Neuron (in vitro differentiated cells): Measurements from ENCODE around the gene MEAF6.
A peak's percentile ranks its signal among the peaks of the same experiment; 100 is the strongest.

Experiments used
- H2AFZ ChIP-seq: one replicate; pipeline ENCODE4 v1.6.1; 2013; ENCODE audit warnings: low read depth, mild to moderate bottlenecking, inconsistent platforms, low read length, moderate library complexity
- H3K27me3 ChIP-seq: one replicate; pipeline ENCODE4 v1.6.1; 2013; ENCODE audit warnings: low read length; ENCODE audit not compliant: insufficient read depth
- H3K36me3 ChIP-seq: one replicate; pipeline ENCODE4 v1.6.1; 2013; ENCODE audit warnings: low read length; ENCODE audit not compliant: insufficient read depth
- H3K4me1 ChIP-seq: one replicate; pipeline ENCODE4 v1.6.1; 2013; ENCODE audit warnings: low read length; ENCODE audit not compliant: insufficient read depth
- H3K4me3 ChIP-seq: 2 replicates; pipeline ENCODE4 v1.5.1; 2013; ENCODE audit warnings: mild to moderate bottlenecking, low read length, moderate library complexity
- H3K9me3 ChIP-seq: one replicate; pipeline ENCODE4 v1.6.1; 2013; ENCODE audit warnings: low read length

Gene MEAF6

DNA sequence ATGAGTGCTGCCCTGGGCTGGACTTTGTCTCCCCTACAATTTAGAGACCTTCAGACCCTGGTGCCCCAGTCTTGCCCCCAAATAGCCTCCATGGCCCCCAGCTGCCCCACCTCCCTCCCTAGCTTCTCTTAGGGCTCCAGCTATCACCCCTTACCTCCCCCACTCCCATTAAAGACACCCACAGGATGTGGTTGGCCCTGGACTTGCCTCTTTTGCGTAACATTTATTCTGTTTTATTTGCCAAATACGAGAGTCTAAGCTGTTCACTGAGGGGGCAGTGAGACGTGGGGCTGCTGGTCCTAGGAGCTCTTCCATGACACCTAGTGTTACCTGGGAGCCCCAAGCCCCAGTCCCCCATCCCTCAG, 35.7 kb downstream of the MEAF6 start:
- peaks cover 1% of the 10 kb centered on the region for H3K27me3 ChIP-seq
- H3K4me3 ChIP-seq = no peak overlapping the region
- H3K9me3 ChIP-seq = no peaks in the 10 kb centered on the region
- peaks cover 24% of the 10 kb centered on the region for H3K36me3 ChIP-seq
- H2AFZ ChIP-seq = no peak overlapping the region
- H3K4me1 ChIP-seq = peaks cover 32% of the 10 kb centered on the region

GRCh38 chr1:37478451-37478881, 36.1 kb downstream of the MEAF6 start:
- H3K9me3 ChIP-seq = no peaks in the 10 kb centered on the region
- peaks cover 24% of the 10 kb centered on the region for H3K36me3 ChIP-seq
- peaks cover 36% of the 10 kb centered on the region for H3K4me1 ChIP-seq
- H2AFZ ChIP-seq = no peak overlapping the region
- H3K4me3 ChIP-seq = no peak overlapping the region
- peaks cover 5% of the 10 kb centered on the region for H3K27me3 ChIP-seq

DNA sequence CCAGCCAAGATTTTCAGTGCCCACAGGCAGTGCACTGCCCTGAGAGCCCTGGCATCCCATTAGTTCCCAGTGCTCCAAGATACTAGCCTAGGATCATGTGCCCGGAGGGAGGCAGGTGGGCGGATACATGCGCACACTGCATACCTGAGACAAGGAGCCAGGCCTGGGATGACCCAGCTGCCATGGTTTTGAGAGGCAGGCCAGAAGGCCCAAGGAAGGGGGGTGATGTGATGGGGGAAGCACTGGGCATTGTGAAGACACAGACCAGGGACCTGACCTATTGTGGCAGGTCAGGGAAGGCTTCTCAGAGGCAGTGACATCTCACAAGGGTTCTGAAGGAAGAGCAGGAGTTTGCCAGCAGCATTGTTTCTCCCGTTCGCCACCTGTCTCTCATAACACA, 36.6 kb downstream of the MEAF6 start:
- H2AFZ ChIP-seq = no peak overlapping the region
- H3K9me3 ChIP-seq = no peaks in the 10 kb centered on the region
- peaks cover 38% of the 10 kb centered on the region for H3K4me1 ChIP-seq
- H3K4me3 ChIP-seq = no peak overlapping the region
- H3K36me3 ChIP-seq = peaks cover 24% of the 10 kb centered on the region
- peaks cover 10% of the 10 kb centered on the region for H3K27me3 ChIP-seq

DNA sequence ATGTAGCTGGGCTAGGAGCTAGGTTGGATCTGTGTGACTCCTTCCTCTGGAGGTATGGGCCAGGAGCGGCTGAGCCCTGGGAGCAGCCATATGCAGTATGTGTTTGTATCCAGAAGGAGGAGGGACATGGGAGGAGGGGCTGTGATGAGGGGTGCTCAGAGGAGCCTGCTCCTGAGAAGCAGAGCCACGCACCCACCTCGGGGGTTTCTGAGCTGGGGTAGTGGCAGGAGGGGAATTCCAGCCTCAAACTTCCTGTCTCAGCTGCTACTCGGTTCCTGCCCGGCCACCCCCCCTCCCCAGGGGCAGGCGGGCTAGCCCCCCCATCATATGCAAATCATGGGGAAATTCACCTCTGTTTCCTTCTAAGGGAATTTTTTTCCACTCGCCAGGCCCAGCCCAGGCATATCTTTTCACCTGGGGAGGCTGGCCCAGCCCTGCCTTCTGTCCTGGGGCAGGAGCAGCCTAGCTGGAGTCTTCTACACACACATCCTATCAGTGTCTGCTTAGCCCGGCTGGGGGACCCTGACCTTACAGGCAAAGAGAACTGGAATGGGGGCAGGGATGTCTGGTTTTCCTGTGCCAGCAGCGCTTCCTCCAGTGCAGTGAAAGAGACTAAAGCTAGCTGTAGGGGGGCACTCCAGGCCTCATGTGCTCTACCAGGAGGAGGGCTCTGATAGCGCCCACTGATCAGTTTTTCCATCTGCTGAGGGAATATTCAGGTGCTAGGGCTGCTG, 37.2 kb downstream of the MEAF6 start:
- H3K9me3 ChIP-seq = no peaks in the 10 kb centered on the region
- H3K27me3 ChIP-seq = peaks cover 13% of the 10 kb centered on the region
- H3K36me3 ChIP-seq = peaks cover 21% of the 10 kb centered on the region
- H3K4me1 ChIP-seq = peaks cover 40% of the 10 kb centered on the region
- H2AFZ ChIP-seq = no peak overlapping the region
- H3K4me3 ChIP-seq = no peak overlapping the region

DNA sequence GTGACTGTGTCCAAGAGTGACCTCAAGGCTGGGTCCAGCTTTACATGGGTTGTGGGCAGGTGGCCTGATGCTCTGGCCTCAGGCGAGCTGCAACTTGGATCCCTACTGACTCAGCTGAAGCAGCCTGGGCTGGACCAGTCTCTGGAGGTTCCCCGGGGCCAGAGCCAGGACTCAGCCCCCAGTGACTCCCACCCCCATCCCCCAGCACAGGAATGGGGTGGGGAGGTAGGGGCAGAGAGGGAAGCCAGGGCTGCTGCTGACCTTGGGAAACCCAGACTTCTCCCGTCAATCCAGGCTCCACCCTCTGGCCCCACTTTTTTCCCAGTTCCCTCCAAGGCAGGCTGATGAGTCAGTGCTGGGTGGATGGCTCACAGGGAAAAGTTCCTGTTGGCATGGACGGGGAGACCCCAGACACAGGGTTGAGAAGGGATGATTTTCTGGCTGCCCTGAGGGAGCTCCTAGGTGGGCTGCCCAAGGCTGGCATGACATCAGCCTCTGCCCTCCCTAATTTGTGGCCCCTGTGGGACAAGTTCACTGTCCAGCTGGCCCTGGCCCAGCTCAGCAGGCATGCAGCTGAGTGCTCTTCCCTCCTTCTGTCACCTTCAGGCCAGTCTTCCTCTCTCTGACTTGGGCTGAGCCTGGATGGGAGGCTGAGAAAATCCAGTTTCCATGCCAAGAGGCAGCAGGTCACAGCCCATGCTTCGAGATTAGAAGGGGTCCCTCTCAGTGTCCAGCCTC, 37.9 kb downstream of the MEAF6 start:
- H2AFZ ChIP-seq = no peak overlapping the region
- no peaks in the 10 kb centered on the region for H3K9me3 ChIP-seq
- H3K27me3 ChIP-seq = peaks cover 20% of the 10 kb centered on the region
- peaks cover 14% of the 10 kb centered on the region for H3K36me3 ChIP-seq
- peaks cover 48% of the 10 kb centered on the region for H3K4me1 ChIP-seq
- no peak overlapping the region for H3K4me3 ChIP-seq

DNA sequence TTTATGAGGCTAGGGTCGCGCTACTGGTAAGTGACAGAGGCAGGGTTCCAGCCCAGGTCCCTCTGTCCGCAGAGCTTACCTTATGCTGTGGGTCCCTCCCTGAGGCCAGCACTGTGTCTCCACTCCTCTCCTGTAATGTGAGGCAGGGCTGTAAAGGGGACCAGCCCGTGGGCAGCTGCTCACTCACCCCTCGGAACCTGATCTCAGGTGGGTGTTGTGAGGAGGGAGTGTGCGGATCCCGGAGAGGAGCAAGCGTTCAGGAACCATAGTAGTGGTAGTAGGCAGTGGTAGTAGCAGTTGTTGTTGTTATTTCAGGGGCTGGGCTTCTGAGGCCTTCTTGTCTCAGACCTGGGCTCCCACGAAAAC, 38.5 kb downstream of the MEAF6 start:
- Histone ChIP-seq H3K4me3 (no peak overlapping the region), H3K4me1 (peaks cover 53% of the 10 kb centered on the region), H2AFZ (no peak overlapping the region), H3K9me3 (no peaks in the 10 kb centered on the region), H3K27me3 (peaks cover 25% of the 10 kb centered on the region), H3K36me3 (peaks cover 8% of the 10 kb centered on the region)

DNA sequence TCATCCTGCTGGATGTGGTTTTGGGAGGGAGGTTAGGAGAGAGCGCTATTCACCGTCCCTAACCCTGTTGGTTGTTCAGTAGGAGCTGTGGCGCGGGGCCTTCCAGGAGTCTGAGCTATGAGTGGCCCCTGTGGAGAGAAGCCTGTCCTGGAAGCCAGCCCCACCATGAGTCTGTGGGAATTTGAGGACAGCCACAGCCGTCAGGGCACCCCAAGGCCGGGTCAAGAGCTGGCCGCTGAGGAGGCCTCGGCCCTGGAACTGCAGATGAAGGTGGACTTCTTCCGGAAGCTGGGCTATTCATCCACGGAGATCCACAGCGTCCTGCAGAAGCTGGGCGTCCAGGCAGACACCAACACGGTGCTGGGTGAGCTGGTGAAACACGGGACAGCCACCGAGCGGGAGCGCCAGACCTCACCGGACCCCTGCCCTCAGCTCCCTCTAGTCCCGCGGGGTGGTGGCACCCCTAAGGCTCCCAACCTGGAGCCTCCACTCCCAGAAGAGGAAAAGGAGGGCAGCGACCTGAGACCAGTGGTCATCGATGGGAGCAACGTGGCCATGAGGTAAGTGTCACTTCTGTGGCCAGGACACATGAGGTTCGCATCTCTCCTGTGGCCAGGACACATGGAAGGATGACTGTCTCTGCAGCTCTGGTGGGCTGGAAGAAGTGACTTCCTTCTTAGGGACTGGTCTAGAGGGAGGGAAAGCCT, 39.0 kb downstream of the MEAF6 start:
- Histone ChIP-seq H2AFZ (no peak overlapping the region), H3K4me3 (peak overlapping the region; percentile 65), H3K27me3 (peaks cover 25% of the 10 kb centered on the region), H3K4me1 (peaks cover 53% of the 10 kb centered on the region), H3K9me3 (no peaks in the 10 kb centered on the region), H3K36me3 (peaks cover 4% of the 10 kb centered on the region)

DNA sequence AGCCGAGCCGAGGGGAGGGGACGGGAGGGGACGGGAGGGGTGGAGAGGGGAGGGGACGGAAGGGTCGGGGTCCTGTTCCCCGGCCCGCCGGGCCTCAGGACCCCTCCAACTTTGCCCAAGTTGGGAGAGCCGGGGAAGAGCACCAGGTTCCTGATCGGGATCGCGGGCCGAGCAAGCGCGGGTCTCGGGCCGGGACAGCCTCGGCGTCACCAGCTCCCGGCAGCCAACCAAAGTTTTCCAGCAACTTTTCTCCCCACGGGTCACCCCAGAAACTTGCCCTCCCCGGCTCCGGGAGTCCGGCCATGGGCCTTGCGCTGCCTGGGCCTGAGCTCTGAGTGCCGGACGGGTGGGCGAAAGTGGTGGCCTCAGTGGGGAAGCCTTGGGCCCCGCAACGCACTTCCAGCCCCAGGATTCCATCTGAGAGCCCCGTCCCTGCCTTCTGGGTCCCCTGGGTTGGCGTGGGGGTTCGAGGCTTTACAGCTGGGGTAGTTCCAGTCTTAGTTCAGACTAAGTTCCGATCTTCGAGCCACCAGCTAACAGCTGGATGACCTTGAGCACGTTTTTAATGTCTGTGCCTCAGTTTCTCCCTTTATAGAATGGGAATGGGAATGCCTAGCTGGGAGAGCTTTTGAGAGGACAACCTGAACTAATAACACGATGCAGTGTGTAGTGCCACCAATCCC, 39.7 kb downstream of the MEAF6 start:
- H3K9me3 ChIP-seq = no peaks in the 10 kb centered on the region
- peaks cover 25% of the 10 kb centered on the region for H3K27me3 ChIP-seq
- H3K4me1 ChIP-seq = peaks cover 53% of the 10 kb centered on the region
- H3K4me3 ChIP-seq = peak overlapping the region; percentile 65
- peak overlapping the region; percentile 70 for H2AFZ ChIP-seq
- H3K36me3 ChIP-seq = peaks cover 2% of the 10 kb centered on the region

DNA sequence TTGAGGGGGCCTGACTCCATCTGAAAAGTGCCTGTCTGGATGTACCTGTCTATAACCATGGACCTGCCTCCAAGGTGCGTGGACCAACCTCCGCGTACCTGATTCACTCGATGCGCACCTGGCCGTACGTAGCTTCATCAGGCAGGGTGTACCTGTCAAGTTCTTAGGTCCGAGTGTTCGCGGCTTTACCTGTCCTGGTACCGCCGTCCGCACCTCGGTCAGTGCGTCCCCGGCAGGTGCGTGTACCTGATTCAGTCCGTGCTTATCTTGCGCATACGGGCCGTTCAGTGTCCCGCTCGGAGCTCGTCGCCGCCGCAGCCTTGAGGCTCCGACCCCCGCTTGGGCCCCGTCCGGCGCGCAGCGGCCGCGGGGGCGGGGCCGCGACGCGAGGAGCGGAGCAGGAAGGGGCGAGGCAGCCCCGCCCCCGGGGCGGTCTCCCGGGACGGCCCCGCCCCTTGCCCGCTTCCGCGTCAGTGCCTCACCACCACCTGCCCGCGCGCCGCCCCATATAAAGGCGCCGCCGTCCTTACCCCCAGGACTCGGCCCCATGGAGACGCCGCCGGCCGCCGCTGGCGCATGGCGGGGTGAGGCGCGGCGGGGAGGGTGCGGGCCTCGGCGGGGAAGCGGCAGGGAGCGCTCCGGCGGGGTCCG, 40.4 kb downstream of the MEAF6 start, which contains the start of gene ZC3H12A:
Gene ZC3H12A (plus strand): TSS at position 535 of the 651 bp plus-strand sequence. CDS start 917 bp downstream, outside the sequence.
- peak within 1 kb of the TSS; percentile 65 for H3K4me3 ChIP-seq
- H3K36me3 ChIP-seq = peaks cover 2% of the 10 kb centered on the region
- H2AFZ ChIP-seq = peak within 1 kb of the TSS; percentile 70
- peaks cover 48% of the 10 kb centered on the region for H3K4me1 ChIP-seq
- no peaks in the 10 kb centered on the region for H3K9me3 ChIP-seq
- peaks cover 25% of the 10 kb centered on the region for H3K27me3 ChIP-seq

DNA sequence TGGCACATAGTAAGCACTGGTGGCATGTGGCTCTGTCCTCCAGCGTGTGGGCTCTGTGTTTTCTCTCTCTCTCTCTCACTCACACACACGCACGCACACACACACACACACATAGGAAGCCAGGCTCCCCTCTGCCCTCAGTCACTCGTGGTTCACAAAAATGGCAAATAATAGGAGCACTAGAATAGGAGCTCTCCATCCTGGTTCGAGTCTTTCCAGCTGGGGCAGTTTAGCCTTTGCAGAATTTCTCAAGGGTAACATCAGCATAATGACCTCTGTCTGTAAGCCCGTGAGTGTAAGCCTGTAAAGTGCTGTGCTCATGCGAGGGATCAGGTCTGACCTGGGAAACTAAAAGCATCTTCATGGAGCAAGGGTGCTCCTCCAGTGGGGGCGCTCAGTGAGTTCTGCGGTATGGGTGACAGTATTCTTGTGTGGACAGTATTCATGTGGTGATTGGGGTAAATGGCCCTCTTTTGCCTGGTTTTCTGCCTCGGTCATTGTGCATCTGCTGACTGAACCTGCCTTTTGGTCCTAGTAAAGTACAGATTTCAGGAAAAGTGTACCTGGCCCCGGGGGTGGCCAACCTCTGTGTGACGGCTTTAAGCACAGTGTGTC, 41.0 kb downstream of the MEAF6 start:
- H3K9me3 ChIP-seq = no peaks in the 10 kb centered on the region
- H3K27me3 ChIP-seq = peaks cover 25% of the 10 kb centered on the region
- H3K4me1 ChIP-seq = peaks cover 48% of the 10 kb centered on the region
- peaks cover 2% of the 10 kb centered on the region for H3K36me3 ChIP-seq
- H2AFZ ChIP-seq = peak overlapping the region; percentile 70
- H3K4me3 ChIP-seq = peak overlapping the region; percentile 65

DNA sequence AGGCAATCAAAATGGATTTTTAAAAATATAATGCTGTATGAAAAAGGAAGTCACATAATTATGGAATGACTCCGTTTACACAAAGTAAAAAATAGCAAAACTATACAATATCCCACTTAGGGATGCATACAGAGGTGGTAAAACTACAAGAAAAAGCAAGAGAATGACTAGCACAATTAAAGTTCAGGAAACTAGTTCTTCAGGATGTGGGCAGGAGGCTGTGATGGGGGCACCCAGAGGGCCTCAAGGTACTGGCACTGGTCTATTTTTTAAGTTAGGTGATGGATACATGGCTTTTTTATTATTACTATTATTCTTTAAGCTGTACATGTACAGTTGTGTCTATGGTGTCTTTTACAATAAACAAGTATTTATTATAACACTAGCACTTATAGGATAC, 41.6 kb downstream of the MEAF6 start:
- H3K4me3 ChIP-seq = no peak overlapping the region
- no peak overlapping the region for H2AFZ ChIP-seq
- peaks cover 47% of the 10 kb centered on the region for H3K4me1 ChIP-seq

GRCh38 chr1:37472281-37472680, 42.3 kb downstream of the MEAF6 start:
- Histone ChIP-seq H3K36me3 (peaks cover 2% of the 10 kb centered on the region), H3K4me1 (peaks cover 40% of the 10 kb centered on the region), H3K4me3 (no peak overlapping the region), H3K9me3 (no peaks in the 10 kb centered on the region), H3K27me3 (peaks cover 25% of the 10 kb centered on the region), H2AFZ (no peak overlapping the region)

More for the DNA sequence above, 41.6 kb downstream of the MEAF6 start:
- H3K27me3 ChIP-seq = peaks cover 25% of the 10 kb centered on the region
- H3K36me3 ChIP-seq = peaks cover 2% of the 10 kb centered on the region
- H3K9me3 ChIP-seq = no peaks in the 10 kb centered on the region
